Right hindlimb (tissue), 1 donor: ENCODE data around the gene STPG1.
"Not testable (repeated sequence)": the region's sequence is repeated elsewhere in the genome, so short reads cannot be mapped to it uniquely, and the experiment has no call there.

Experiments used
- DNase-seq: peaks from one replicate; pipeline ENCODE4 v3.0.0-alpha.2; 2018

The STPG1 gene

GRCh38 chr1:24413350-24414163 is at the start of gene STPG1:
STPG1 (minus strand) TSS chr1:24413782; CDS start chr1:24401388, 12,394 bp downstream.
- DNase-seq, result peak; percentile 82

GRCh38 chr1:24462128-24462527 is 48.5 kb upstream of the STPG1 start:
- DNase-seq, result not testable (repeated sequence)

GRCh38 chr1:24459551-24460266 is 46.1 kb upstream of the STPG1 start:
- no peak for DNase-seq

- DNase-seq, result no peak
These were observed 44.3 kb upstream of the STPG1 start for GRCh38 chr1:24457866-24458265.

- no peak for DNase-seq
These were observed 41.7 kb upstream of the STPG1 start for GRCh38 chr1:24455272-24455671.

GRCh38 chr1:24454673-24455072 is 41.1 kb upstream of the STPG1 start:
- DNase-seq, result no peak

GRCh38 chr1:24452922-24453485 is 39.4 kb upstream of the STPG1 start:
- no peak for DNase-seq

- DNase-seq, result no peak
These were observed 38.2 kb upstream of the STPG1 start for GRCh38 chr1:24451746-24452145.

- DNase-seq, result no peak
These were observed 37.3 kb upstream of the STPG1 start for GRCh38 chr1:24450857-24451397.

- no peak for DNase-seq
These were observed 36.7 kb upstream of the STPG1 start for GRCh38 chr1:24450316-24450715.

- DNase-seq, result not testable (repeated sequence)
These were observed 32.9 kb upstream of the STPG1 start for GRCh38 chr1:24446446-24446845.

- peak; percentile 43 for DNase-seq
These were observed 29.7 kb upstream of the STPG1 start for GRCh38 chr1:24443241-24443656.

GRCh38 chr1:24442764-24443163 is 29.2 kb upstream of the STPG1 start:
- DNase-seq, result no peak

- no peak for DNase-seq
These were observed 28.6 kb upstream of the STPG1 start for GRCh38 chr1:24441996-24442668.

- no peak for DNase-seq
These were observed 27.9 kb upstream of the STPG1 start for GRCh38 chr1:24441480-24441879.

- no peak for DNase-seq
These were observed 26.9 kb upstream of the STPG1 start for GRCh38 chr1:24440436-24440835.

- peak; percentile 47 for DNase-seq
These were observed 24.9 kb upstream of the STPG1 start for GRCh38 chr1:24438423-24438901.

- no peak for DNase-seq
These were observed 24.2 kb upstream of the STPG1 start for GRCh38 chr1:24437631-24438396.

GRCh38 chr1:24435782-24436365 is 22.3 kb upstream of the STPG1 start:
- DNase-seq, result no peak

- no peak for DNase-seq
These were observed 13.9 kb upstream of the STPG1 start for GRCh38 chr1:24427545-24427862.

GRCh38 chr1:24426744-24427544 is 13.4 kb upstream of the STPG1 start:
- DNase-seq, result no peak
